ENCODE measurements around the gene BEND4.
"Not testable (repeated sequence)": the region's sequence is repeated elsewhere in the genome, so short reads cannot be mapped to it uniquely, and the experiment has no call there.

The BEND4 gene

DNA sequence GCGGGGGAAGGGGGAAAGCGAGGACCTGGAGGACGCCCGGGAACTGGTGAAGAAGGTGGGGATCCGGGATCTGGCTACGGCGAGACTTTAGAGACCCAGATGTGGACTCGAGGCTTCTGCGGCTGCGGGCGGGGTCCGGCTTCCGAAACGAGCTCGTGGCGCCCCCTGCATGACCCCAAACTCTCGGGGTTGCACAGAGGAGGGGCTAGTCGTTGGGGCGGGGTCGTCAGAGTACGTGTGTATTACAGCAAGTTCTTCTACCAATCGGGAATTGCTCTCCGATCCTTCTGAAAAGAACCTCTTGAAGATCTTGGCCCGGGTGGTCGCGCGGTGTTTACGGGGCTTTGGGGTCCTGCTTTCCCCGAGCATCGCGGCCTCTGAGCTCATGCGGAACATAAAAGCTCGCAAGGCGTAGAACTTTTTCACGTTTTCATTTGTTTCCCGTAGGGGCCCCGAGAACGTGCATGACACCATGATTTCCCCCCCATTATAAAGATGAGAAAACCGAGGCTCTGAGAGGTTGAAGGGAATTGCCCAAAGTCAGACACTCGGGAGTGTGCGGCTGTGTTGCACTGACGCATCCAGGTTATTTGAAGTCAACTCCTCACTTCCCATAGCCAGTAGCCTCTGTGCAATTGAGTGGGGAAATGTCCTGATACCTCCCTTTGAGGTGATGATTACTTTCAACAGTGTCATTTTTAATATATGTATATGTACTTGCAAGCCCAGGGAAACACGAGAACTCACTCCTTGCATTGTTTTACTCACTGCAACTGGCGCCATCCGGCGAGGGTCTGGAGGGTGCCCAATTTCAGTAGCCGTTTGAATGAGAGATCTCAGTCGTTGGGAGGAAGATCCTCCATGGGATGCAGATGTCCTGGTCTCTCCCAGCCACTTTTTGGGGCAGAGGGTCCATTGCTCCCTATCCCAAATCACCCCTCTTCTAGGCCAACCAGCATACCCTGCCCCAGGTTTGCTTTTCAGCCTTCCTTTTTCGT lies at the start of gene BEND4:
Gene BEND4, minus strand, starts transcription at position 149 of the 998 bp plus-strand sequence. CDS start 512 bp downstream, outside the sequence.
- in situ Hi-C loops (cut with MboI; ENCODE audit: low sequenced_read_pairs): no loop called here

DNA sequence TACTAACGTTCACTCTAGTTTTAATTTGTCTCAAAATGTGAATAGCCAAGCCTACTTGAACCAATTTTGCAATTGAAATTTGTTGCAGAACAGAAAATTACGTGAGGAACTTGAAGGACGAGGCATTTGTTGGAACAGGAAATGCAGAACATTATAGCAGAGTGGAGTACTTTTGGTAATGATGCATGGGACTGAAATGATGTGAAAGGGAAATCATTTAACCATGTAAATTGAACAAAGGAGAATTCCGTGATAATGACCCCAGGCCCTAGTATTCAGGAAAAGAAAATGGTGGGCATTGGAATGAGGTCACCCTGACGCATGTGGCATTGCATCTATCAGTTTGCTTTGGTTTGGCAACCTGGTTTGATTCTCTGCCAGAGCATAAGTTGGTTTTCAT lies 44.9 kb upstream of the BEND4 start:
- in situ Hi-C loops (cut with MboI; ENCODE audit: low sequenced_read_pairs): no loop called here

DNA sequence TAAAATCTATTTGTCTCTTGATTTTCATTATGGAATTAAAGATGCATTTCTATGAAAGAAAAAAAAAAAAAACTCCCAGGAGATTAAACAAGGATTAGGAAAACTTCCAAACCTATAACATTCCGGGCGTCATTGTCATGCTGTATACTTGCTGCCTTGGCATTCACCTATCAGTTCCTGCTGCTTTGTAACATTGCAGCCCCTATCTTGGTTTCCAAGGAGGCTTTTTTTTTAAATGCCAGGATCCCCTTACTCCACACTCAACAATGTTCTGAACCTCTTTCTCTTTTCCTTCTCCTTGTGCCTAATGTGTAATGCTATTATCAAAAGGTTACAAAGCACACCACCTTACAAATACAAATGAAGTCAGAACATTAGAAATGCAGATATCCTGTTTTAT lies 20.5 kb upstream of the BEND4 start:
- in situ Hi-C loops (cut with MboI; ENCODE audit: low sequenced_read_pairs): no loop called here

DNA sequence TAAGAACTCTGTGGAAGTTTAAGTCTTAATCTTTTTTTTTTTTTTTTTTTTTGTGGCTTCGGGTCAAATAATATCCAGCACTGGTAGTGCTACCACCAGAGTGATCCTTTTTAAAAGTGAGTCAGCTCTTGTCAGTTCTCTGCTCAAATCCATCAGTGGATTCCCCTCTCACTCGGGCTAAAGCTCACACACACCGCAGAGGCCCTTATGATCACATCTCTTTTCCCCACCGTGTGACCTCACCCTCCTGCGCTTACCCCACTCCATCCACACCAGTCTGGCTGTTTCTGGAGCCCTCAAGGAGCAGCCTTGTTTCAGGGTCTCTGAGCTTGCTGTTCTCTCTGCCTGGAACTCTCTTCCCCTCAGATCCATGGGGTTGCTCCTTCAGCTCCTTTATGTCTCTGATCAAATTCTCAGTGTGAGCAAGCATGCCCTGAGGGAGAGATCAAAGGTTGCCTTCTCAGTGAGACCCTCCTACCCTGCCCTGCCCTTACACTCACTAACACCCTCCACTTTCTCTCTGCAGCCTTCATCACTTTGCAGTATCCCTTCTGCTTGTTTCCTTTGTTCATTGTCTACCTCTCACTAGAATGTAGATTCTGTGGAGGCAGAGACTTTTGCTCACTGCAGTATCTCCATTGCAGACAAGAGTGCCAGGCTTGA lies 19.8 kb upstream of the BEND4 start:
- in situ Hi-C loops (cut with MboI; ENCODE audit: low sequenced_read_pairs): no loop called here

DNA sequence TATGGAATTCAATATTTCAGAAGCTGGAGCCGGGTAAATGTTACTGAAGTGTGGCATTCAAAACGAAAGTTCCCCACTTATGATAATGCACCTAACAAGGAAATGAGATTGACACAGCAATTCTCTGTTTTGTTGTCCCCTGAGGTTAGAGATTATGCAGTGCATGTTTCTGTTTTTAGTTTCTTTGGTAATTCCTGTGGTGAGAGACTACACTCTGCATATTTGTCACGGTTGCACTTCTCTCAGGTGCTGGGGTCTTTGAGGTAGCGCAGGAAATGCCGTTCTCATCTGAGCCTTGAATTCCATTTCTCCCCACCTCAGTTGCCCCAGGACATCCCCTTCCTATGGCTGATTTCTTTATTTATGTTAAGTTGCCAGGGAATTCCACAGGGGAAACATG lies 15.3 kb upstream of the BEND4 start:
- in situ Hi-C loops (cut with MboI; ENCODE audit: low sequenced_read_pairs): no loop called here

DNA sequence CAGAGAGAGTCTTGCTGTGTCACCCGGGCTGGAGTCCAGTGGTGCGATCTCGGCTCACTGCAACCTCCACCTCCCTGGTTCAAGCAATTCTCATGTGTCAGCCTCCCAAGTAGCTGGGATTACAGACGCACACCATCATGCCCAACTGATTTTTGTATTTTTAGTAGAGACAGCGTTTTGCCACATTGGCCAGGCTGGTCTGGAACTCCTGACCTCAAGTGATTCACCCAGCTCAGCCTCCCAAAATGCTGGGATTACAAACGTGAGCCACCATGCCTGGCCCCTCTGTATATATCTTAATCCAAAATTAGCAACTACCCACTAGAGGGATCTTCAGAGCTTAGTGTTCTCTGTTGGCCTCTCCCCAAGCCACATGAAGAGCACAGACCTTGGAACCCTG lies 13.7 kb upstream of the BEND4 start:
- in situ Hi-C loops (cut with MboI; ENCODE audit: low sequenced_read_pairs): not testable (repeated sequence)

DNA sequence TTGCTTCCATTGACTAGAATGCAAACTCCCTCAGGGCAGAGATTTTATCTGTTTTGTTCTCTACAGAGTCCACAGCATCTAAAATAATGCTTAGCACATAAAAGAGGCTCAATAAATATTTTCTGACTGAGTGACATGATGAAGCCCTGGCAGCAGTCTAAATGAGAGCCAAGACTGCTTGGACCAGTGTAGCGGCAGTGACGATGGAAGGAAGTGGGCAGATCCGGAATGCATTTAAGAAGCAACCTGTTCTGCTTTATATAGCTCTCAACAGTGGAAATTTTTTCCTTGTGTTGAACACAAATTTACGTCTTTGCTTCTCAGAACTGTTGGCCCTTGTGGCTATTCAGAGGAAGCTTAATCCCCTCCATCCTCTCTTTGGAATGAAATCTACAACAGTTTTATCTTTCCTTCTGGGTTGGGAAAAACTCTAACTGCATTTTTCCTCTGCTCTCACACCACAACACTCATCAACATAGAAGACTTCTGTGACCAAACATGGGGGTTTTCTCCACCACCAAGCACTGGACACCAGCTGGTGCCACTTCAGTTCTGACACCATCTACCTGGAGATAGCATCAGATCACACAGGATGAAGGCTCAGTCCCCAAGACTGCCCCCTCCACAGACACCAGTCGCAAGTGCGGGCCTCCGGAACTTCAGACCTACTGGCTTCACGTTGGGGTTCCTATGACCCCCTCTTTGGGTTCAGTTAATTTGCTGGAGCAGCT lies 7.0 kb upstream of the BEND4 start:
- in situ Hi-C loops (cut with MboI; ENCODE audit: low sequenced_read_pairs): no loop called here

DNA sequence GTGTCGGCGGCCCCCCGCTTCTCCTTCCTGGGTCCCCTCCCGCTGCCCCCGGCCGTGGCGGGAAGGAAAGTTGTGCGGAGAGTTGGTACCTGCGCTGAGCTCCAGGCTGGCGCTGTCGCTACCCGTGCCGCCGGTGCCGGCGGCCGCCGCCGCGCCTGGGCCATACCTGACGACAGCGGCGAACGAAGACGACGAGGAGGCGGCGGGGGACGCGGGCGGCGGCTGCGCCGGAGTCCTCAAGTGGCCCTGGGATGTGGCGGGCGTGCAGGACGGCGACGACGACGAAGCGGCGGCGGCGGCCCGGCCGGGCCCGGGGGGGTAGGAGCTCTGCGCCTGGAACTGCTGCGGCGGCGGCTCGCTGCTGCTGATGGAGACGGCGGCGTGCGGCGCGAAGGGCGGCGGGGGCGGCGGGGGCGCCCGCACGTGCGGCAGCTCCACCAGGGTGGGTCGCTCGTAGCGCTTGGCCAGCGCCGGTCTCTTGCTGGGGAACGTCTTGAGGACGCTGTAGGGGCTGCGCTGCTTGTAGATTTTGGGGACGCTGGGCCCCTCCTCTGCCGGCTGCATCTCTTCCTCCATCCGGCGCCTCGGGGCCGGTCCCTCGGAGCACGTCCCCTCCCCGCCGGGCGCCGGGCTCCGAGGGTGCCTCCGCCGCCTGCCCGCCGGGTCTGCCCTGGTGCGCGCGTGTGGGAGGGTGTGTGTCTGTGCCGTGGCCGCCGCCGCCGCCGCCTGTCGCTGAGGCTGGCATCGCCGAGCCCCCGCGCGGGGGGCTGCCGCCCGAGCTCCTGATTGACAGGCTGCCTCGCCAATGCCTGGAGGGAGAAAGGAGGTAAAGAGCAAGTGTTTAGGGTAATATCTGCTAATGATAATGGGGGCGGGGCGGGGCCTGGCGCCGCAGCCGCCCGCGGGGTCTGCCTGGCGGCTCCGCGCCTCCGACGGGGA lies 618 bp downstream of the BEND4 start:
- in situ Hi-C loops (cut with MboI; ENCODE audit: low sequenced_read_pairs): no loop called here

DNA sequence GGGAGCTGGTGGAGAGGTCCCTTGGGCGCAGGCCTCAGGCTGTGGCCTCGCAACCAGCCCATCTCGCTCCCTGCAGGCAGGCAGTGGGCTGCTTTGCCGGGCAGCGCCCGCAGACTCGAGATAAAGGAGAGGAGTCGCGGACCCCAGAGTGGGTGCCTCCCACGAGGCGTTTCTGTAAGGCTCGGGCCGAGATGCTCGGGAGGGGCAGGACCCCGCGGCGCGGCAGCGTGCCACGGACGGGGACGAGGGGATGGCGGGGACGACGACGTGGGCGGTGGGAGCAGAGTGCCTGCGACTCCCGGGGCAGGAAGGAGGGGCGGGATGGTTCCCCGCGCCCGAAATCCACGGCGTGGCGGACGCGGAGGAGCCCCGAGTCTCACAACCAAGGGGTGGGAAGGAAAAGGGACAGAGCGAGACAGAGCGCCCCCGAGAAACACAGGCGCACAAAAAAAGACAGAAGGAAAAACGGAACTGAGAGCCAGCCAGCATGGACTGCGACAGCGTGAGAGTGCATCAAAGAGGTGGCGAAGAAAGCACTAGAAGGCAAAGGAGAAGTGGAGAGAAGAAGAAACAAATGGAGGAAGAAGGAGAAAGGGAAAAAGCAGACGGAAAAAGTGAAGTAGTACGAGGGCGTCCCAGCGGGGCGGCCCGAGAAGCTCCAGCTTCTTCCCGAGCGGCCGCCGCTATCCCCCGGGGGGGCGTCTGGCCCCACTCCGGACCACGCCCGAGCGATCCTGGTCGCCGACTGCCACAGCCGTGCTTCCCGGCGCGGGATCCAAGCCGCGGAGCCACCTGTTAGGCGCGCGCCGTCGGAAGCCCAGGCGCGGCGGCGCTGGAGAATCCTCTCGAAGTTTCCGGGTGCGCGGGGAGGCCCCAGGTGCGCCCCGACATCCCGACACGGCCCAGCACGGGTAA lies 1.5 kb downstream of the BEND4 start:
- in situ Hi-C loops (cut with MboI; ENCODE audit: low sequenced_read_pairs): no loop called here

DNA sequence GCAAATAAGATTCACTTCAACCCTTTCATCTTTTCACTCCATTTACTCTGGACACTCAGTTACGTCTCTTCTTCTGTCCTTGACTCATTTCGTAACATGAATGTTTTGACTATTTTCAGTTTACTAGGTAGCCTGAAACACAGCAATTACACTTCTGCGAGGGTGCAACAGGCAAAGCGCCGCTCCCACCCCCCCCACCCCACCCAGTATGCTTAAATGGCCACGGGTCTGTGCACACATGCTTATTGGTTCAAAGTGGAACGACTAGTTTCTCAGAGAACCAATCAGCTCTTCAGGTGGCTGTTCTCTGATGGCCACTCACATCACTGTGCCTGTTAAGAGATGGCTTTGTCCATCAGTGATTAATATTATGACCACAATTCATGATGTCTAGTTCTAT lies 3.5 kb downstream of the BEND4 start:
- in situ Hi-C loops (cut with MboI; ENCODE audit: low sequenced_read_pairs): no loop called here

DNA sequence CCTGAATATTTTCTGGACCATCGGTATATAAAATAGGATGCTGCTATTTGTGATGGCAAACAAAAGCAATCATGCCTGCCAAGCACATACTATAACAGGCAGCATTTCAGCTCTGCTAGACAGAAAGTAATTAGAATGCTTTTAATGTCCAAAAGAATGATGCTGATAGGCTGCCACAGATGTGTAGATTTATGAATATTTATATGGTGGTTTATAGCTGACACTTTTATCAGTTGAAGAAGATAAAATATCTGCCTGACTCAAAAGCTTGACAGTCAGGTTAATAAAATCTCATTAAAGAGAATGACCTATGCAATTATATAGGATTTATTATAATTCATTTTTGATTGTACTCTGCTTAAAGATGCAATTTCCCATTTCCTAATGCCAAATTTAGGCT lies 4.0 kb downstream of the BEND4 start:
- in situ Hi-C loops (cut with MboI; ENCODE audit: low sequenced_read_pairs): no loop called here

DNA sequence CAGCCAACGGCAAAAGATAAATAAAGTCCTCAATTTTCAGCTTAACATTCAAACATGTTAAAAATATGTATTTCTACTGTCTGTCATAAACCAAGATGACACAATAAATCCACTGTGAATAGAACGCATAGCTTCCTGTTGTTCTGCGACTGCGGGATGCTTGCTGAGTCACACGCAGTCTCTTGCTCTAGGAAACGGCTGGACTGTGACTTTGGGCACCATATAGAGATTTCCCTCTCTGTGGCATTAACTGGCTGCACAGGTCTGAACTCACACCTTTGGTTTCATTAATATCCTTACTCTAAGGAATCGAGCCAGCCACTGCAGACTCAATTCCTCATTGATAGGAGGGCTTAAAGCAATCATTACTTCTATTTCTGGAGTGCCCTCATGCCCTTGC lies 8.4 kb downstream of the BEND4 start:
- in situ Hi-C loops (cut with MboI; ENCODE audit: low sequenced_read_pairs): no loop called here

DNA sequence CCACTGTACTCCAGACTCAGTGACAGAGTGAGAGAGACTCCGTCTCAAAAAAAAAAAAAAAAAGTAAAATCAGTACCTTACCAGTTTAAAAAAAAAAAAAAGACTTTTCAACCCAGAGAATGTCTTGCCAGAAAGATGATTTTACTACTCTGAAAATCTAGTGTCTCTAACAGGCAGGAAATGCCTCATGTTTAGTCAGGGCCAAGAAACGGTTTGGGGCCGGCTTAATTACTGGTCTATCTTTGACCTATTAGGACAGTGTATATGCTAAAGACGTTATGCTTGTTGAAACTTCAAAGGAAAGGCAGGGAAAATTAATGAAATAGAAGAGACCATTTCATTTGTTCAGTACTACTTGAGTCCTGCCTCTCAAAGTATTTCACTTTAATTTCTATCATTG lies 9.9 kb downstream of the BEND4 start:
- in situ Hi-C loops (cut with MboI; ENCODE audit: low sequenced_read_pairs): no loop called here

DNA sequence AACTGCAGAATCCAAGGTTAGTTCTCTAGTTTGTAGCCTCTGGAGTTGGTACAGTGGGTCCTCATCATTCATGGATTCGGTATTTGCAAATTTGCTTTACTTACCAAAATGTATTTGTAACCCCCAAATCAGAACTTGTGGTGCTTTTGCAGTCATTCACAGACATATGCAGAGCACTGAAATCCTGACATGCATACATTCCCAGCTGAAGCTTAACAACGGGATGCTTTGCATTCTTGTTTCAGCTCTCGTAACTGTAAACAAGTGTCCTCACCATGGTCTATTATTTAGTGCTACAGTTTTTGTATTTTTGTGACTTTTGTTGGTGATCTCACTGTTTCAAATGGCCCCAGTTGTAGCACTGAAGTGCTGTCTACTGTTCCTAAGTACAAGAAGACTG lies 16.1 kb downstream of the BEND4 start:
- in situ Hi-C loops (cut with MboI; ENCODE audit: low sequenced_read_pairs): no loop called here

DNA sequence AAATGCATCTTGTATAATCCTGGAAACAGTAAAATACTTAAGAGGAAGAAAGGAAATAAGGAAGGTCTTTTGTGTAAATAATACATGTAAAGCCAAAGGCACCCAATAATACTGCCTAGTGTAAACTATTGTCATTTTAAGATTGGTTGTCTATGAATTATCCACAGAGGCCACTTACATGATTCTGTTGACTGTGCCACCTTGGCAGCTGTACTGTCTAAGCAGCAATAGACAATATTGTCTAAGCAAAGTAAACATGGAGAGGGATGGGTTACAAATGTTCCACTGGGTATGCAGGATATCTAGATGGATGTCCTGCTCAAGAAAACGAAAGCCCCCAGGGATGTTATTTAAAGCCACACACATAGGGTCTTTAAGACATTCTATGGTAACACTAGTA lies 19.4 kb downstream of the BEND4 start:
- in situ Hi-C loops (cut with MboI; ENCODE audit: low sequenced_read_pairs): no loop called here

DNA sequence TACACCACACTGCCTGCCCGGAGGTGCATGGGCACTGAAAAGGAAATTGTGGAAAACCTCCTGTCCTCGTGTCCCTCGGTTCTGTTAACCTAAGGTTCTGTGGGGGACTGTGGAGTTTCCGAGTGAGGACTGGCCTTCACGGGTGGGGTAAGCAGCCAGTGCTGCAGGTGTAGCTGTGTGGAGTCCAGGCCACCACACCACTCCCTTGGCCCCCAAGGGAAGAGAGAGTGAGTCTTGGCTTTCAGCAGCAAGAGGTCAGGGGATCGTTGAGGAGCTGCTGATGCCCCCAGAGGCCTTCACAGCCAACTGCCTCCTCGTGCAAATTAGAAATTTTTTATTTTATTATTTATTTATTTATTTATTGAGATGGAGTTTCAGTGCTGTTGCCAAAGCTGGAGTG lies 20.4 kb downstream of the BEND4 start:
- in situ Hi-C loops (cut with MboI; ENCODE audit: low sequenced_read_pairs): no loop called here

DNA sequence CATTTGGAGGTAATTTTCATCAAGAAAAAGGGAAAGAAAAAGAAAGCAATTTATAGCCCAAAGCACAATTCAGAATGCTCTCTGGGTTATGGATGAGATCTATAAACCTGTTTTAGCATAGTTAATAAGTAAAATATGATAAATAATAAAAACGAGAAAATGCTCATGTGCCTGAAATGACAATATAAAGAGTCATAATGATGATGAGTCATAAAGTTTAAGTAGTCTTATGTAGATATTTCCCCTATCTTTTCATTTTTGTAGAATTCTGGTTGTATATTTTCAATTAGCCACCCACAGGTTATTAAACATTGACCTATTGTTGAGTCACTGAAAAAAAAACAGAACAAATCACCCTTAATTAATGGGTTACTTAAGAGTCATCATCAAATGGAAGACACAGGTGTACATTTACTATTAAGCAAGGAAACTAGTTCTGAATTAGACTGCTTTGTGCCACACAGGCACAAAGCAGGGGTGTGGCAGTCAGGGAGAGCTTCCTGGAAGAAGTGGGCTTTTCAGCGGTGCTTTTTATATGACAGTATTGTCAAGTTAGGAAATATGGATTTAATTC lies 29.3 kb downstream of the BEND4 start:
- in situ Hi-C loops (cut with MboI; ENCODE audit: low sequenced_read_pairs): no loop called here

DNA sequence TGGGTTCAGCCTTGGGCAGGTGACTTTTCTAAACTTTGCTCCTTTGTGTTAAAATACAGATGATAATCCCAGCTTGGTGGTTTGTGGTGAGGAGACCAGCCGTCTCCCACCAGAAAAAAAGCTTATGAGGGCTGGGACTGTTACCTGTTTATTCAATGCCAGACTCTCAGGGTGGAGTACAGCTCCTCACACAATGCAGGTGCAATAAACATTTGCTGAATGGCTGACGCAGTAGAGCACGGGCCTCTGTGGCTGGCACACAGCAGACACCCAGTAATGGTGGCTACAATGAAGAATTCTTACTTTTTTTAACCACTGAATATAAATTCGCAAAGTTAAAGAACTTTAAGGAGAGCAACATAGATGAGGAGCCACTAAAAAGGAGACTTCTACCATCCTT lies 30.2 kb downstream of the BEND4 start:
- in situ Hi-C loops (cut with MboI; ENCODE audit: low sequenced_read_pairs): no loop called here

DNA sequence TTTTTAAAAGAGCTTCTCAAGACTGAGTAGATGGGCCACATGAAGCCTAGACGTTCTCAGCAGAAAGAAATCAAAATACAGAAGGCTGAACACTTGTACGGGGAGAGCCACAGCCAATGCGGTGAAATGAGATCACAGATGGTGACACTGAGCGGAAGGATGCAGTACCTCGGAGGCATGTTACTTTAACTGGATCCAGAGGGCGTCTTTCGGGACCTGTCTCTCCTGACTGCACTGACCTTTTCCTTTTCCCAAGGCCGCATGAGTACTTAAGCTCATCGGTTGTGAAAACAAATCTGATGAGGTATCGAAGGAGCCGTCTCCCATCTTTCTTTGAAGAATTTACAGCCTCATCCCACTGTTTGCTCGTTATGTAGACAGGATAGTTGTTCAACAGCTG lies 32.6 kb downstream of the BEND4 start:
- in situ Hi-C loops (cut with MboI; ENCODE audit: low sequenced_read_pairs): no loop called here

All from HL-60/S4 (cell line).